ENCODE results near the gene HOXB9. TPM values are rescaled to one million over a fixed set of nuclear protein-coding genes. Genes with fewer than 3 reads are reported as not detected.

The HOXB9 gene
- total RNA-seq, 2 experiments from 2014 or later = not detected

GRCh38 chr17:48671697-48672171 is 45.6 kb upstream of the HOXB9 start:
- POLR2A ChIA-PET = no interaction called here
- Histone ChIP-seq H3K36me3 (ENCODE audit: insufficient read depth, low read length) (no peaks in the 10 kb centered on the region), H2AFZ (ENCODE audit: low read length) (0 out of 2 replicates have a peak overlapping the region, but pooled peaks have one; percentile 42), H4K20me1 (ENCODE audit: insufficient read depth, low read length) (no peaks in the 10 kb centered on the region), H3K9me3 (ENCODE audit: low read length) (no peaks in the 10 kb centered on the region), H3K4me2 (ENCODE audit: low read length) (no peak overlapping the region), H3K79me2 (ENCODE audit: insufficient read depth, low read depth, low read length) (no peaks in the 10 kb centered on the region), H3K4me1 (ENCODE audit: insufficient read depth, low read length, poor library complexity, severe bottlenecking) (no peaks in the 10 kb centered on the region), H3K4me3 (ENCODE audit: low read depth, low read length, poor library complexity, severe bottlenecking) (no peak overlapping the region), H3K27ac (ENCODE audit: low read depth, low read length, poor library complexity, severe bottlenecking) (no peak overlapping the region), H3K9me2 (ENCODE audit: insufficient read depth, low read length) (no peaks in the 10 kb centered on the region)
- no TSS peak for BruUV-seq (replicated peaks)
- intact Hi-C loops (cut with micrococcal nuclease; ENCODE audit: unreplicated experiment) = loop anchor here (2.0 kb wide), 1 partner anchor 207 kb away; no protein-coding TSS in a partner anchor
- DNase-seq (ENCODE audit: low spot score) = peak; percentile 38
- TF ChIP-seq, protein P1, sequence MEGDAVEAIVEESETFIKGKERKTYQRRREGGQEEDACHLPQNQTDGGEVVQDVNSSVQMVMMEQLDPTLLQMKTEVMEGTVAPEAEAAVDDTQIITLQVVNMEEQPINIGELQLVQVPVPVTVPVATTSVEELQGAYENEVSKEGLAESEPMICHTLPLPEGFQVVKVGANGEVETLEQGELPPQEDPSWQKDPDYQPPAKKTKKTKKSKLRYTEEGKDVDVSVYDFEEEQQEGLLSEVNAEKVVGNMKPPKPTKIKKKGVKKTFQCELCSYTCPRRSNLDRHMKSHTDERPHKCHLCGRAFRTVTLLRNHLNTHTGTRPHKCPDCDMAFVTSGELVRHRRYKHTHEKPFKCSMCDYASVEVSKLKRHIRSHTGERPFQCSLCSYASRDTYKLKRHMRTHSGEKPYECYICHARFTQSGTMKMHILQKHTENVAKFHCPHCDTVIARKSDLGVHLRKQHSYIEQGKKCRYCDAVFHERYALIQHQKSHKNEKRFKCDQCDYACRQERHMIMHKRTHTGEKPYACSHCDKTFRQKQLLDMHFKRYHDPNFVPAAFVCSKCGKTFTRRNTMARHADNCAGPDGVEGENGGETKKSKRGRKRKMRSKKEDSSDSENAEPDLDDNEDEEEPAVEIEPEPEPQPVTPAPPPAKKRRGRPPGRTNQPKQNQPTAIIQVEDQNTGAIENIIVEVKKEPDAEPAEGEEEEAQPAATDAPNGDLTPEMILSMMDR (conservative IDR thresholded peaks at IDR 0.05; ENCODE audit: low read length) = peak; percentile 85
- no peak for TF ChIP-seq EZH2phosphoT487 (IDR thresholded peaks at IDR 0.05; ENCODE audit: borderline replicate concordance, low read depth, low read length)
- CTCF ChIA-PET (ENCODE audit: unreplicated experiment) = no interaction called here

GRCh38 chr17:48663134-48663924 is 37.2 kb upstream of the HOXB9 start:
- Histone ChIP-seq H3K4me3 (ENCODE audit: low read depth, low read length, poor library complexity, severe bottlenecking) (no peak overlapping the region), H2AFZ (ENCODE audit: low read length) (no peak overlapping the region), H3K4me1 (ENCODE audit: insufficient read depth, low read length, poor library complexity, severe bottlenecking) (no peaks in the 10 kb centered on the region), H4K20me1 (ENCODE audit: insufficient read depth, low read length) (no peaks in the 10 kb centered on the region), H3K9me2 (ENCODE audit: insufficient read depth, low read length) (no peaks in the 10 kb centered on the region), H3K4me2 (ENCODE audit: low read length) (no peak overlapping the region), H3K27ac (ENCODE audit: low read depth, low read length, poor library complexity, severe bottlenecking) (no peak overlapping the region), H3K36me3 (ENCODE audit: insufficient read depth, low read length) (no peaks in the 10 kb centered on the region), H3K9me3 (ENCODE audit: low read length) (no peaks in the 10 kb centered on the region), H3K79me2 (ENCODE audit: insufficient read depth, low read depth, low read length) (no peaks in the 10 kb centered on the region)
- POLR2A ChIA-PET = interaction anchor here (0.7 kb wide), 1 partner anchor 1072 kb away, joined by 3 read pairs; no protein-coding TSS in a partner anchor
- no peak for TF ChIP-seq EZH2phosphoT487 (IDR thresholded peaks at IDR 0.05; ENCODE audit: borderline replicate concordance, low read depth, low read length)
- TF ChIP-seq, protein P1 (conservative IDR thresholded peaks at IDR 0.05; ENCODE audit: low read length) = peak; percentile 39; the same call in 1 of the 2 replicates
- CTCF ChIA-PET (ENCODE audit: unreplicated experiment) = no interaction called here
- BruUV-seq (replicated peaks) = no TSS peak
- DNase-seq (ENCODE audit: low spot score) = no peak
- intact Hi-C loops (cut with micrococcal nuclease; ENCODE audit: unreplicated experiment) = no loop called here

- no peak overlapping the region for H3K4me3 ChIP-seq (ENCODE audit: low read depth, low read length, poor library complexity, severe bottlenecking)
- CTCF ChIA-PET (ENCODE audit: unreplicated experiment) = no interaction called here
- H3K4me2 ChIP-seq (ENCODE audit: low read length) = no peak overlapping the region
- no peaks in the 10 kb centered on the region for H4K20me1 ChIP-seq (ENCODE audit: insufficient read depth, low read length)
- H2AFZ ChIP-seq (ENCODE audit: low read length) = no peak overlapping the region
- BruUV-seq (replicated peaks) = no TSS peak
- H3K9me2 ChIP-seq (ENCODE audit: insufficient read depth, low read length) = no peaks in the 10 kb centered on the region
- H3K27ac ChIP-seq (ENCODE audit: low read depth, low read length, poor library complexity, severe bottlenecking) = no peak overlapping the region
- H3K36me3 ChIP-seq (ENCODE audit: insufficient read depth, low read length) = no peaks in the 10 kb centered on the region
- H3K9me3 ChIP-seq (ENCODE audit: low read length) = no peaks in the 10 kb centered on the region
- POLR2A ChIA-PET = no interaction called here
- no peak for DNase-seq (ENCODE audit: low spot score)
- intact Hi-C loops (cut with micrococcal nuclease; ENCODE audit: unreplicated experiment) = no loop called here
- TF ChIP-seq EZH2phosphoT487 (IDR thresholded peaks at IDR 0.05; ENCODE audit: borderline replicate concordance, low read depth, low read length) = no peak
- TF ChIP-seq, protein P1 (conservative IDR thresholded peaks at IDR 0.05; ENCODE audit: low read length) = no peak
- H3K79me2 ChIP-seq (ENCODE audit: insufficient read depth, low read depth, low read length) = no peaks in the 10 kb centered on the region
- H3K4me1 ChIP-seq (ENCODE audit: insufficient read depth, low read length, poor library complexity, severe bottlenecking) = no peaks in the 10 kb centered on the region
Measured at GRCh38 chr17:48655913-48656312, 29.8 kb upstream of the HOXB9 start.
